WTC11 (cell line): Measurements from ENCODE around the gene SP3. TPM values are rescaled to one million over a fixed set of nuclear protein-coding genes. Genes with fewer than 3 reads are reported as not detected.

ENCODE experiments used
- ATAC-seq: fragments of 200-7000 bp; cut with Tn5 transposase; 2 replicates; pipeline ENCODE4 v1.10.0; 2021; ENCODE audit warnings: mild to moderate bottlenecking, moderate library complexity
- CTCF ChIA-PET: fragments of 300-600 bp; sonication (Branson Sonifier 250); formaldehyde crosslinking; loops from one replicate; lab custom pipeline; 2021; ENCODE audit warnings: antibody characterized with exemption; lab: Charles Lee
- POLR2A ChIA-PET: fragments of 350-600 bp; sonication (Branson Sonifier 250); formaldehyde crosslinking; loops from one replicate; lab custom pipeline; 2021; ENCODE audit warnings: antibody characterized with exemption; lab: Charles Lee
- DNase-seq: peaks from one replicate; pipeline ENCODE4 v3.0.0; 2021; ENCODE audit warnings: low spot score
- H3K27ac Mint-ChIP-seq: 2 replicates; pipeline ENCODE4 v1.8.0; 2021; ENCODE audit warnings: mixed read lengths
- H3K27me3 Mint-ChIP-seq: 2 replicates; pipeline ENCODE4 v1.8.0; 2021; ENCODE audit warnings: low read depth, mild to moderate bottlenecking, moderate library complexity, mixed read lengths
- H3K36me3 Mint-ChIP-seq: 2 replicates; pipeline ENCODE4 v1.8.0; 2021; ENCODE audit warnings: mixed read lengths
- H3K4me1 Mint-ChIP-seq: 2 replicates; pipeline ENCODE4 v1.8.0; 2022; ENCODE audit warnings: mixed read lengths
- H3K4me3 Mint-ChIP-seq: 2 replicates; pipeline ENCODE4 v1.8.0; 2021; ENCODE audit warnings: mild to moderate bottlenecking, moderate library complexity, mixed read lengths
- H3K9me3 Mint-ChIP-seq: 2 replicates; pipeline ENCODE4 v1.8.0; 2021; ENCODE audit warnings: mixed read lengths
- ATF1 ChIP-seq: sonication (generic); formaldehyde crosslinking; IDR thresholded peaks from 2 replicates; pipeline ENCODE4 v1.8.1; 2023; ENCODE audit warnings: mild to moderate bottlenecking, moderate library complexity, missing genetic modification reagents
- CDX4 ChIP-seq: fragments of 250-450 bp; sonication (Bioruptor Pico); IDR thresholded peaks from 2 replicates; pipeline ENCODE4 v1.9.0; 2021; ENCODE audit warnings: moderate library complexity, mild to moderate bottlenecking, inconsistent platforms, borderline replicate concordance
- E2F4 ChIP-seq: sonication (generic); formaldehyde crosslinking; IDR thresholded peaks from 2 replicates; pipeline ENCODE4 v1.8.1; 2022; ENCODE audit warnings: low read depth, mild to moderate bottlenecking, moderate library complexity, missing genetic modification reagents, borderline replicate concordance
- ELF4 ChIP-seq: sonication (generic); formaldehyde crosslinking; IDR thresholded peaks from 2 replicates; pipeline ENCODE4 v1.8.1; 2022; ENCODE audit warnings: low read depth, mild to moderate bottlenecking, moderate library complexity, missing genetic modification reagents
- EMX1 ChIP-seq: fragments of 250-450 bp; sonication (Bioruptor Pico); IDR thresholded peaks from 2 replicates; pipeline ENCODE4 v1.8.0; 2021; ENCODE audit warnings: mild to moderate bottlenecking
- GABPB1 ChIP-seq: sonication (generic); formaldehyde crosslinking; IDR thresholded peaks from 2 replicates; pipeline ENCODE4 v1.8.1; 2023; ENCODE audit warnings: mild to moderate bottlenecking, missing genetic modification reagents
- GTF2I ChIP-seq: fragments of 250-450 bp; sonication (Bioruptor Pico); conservative IDR thresholded peaks from 2 replicates; pipeline ENCODE4 v1.4.0; 2021; ENCODE audit warnings: mild to moderate bottlenecking
- MXD4 ChIP-seq: fragments of 250-450 bp; sonication (Bioruptor Pico); IDR thresholded peaks from 2 replicates; pipeline ENCODE4 v1.8.0; 2021; ENCODE audit warnings: mild to moderate bottlenecking, moderate library complexity, borderline replicate concordance
- OVOL2 ChIP-seq: fragments of 250-450 bp; sonication (Bioruptor Pico); IDR thresholded peaks from 2 replicates; pipeline ENCODE4 v1.9.0; 2021; ENCODE audit warnings: mild to moderate bottlenecking, borderline replicate concordance
- STAT6 ChIP-seq: sonication (generic); formaldehyde crosslinking; conservative IDR thresholded peaks from 2 replicates; pipeline ENCODE4 v1.8.1; 2023; ENCODE audit warnings: mild to moderate bottlenecking, low read depth, missing genetic modification reagents, moderate library complexity
- TCF7 ChIP-seq: sonication (generic); formaldehyde crosslinking; IDR thresholded peaks from 2 replicates; pipeline ENCODE4 v1.8.0; 2022; ENCODE audit warnings: mild to moderate bottlenecking, low read depth, missing genetic modification reagents, moderate library complexity
- ZBTB43 ChIP-seq: sonication (generic); formaldehyde crosslinking; IDR thresholded peaks from 2 replicates; pipeline ENCODE4 v1.8.1; 2023; ENCODE audit warnings: mild to moderate bottlenecking, missing genetic modification reagents
- ZMAT4 ChIP-seq: fragments of 250-450 bp; sonication (Bioruptor Pico); IDR thresholded peaks from 2 replicates; pipeline ENCODE4 v1.9.0; 2021; ENCODE audit warnings: mild to moderate bottlenecking
- ZNF396 ChIP-seq: fragments of 250-450 bp; sonication (Bioruptor Pico); IDR thresholded peaks from 2 replicates; pipeline ENCODE4 v1.8.0; 2021; ENCODE audit warnings: mild to moderate bottlenecking, moderate library complexity, borderline replicate concordance
- ZNF671 ChIP-seq: fragments of 250-450 bp; sonication (Bioruptor Pico); IDR thresholded peaks from 2 replicates; pipeline ENCODE4 v1.8.0; 2021; ENCODE audit warnings: mild to moderate bottlenecking
- total RNA-seq: library from RNA; stranded (reverse); gene quantifications from 3 replicates; pipeline ENCODE4 v1.2.3, GENCODE V29; 2021

The SP3 gene
- total RNA-seq, 1 experiment from 2014 or later, result 88.5 TPM

- ChIA-PET POLR2A (interaction anchor here (0.5 kb wide), 1 partner anchor 41 kb away, joined by 3 read pairs; no protein-coding TSS in a partner anchor), CTCF (no interaction called here)
Observed at GRCh38 chr2:174004905-174005605, 39.9 kb upstream of the SP3 start.

More at GRCh38 chr2:174004905-174005605, 39.9 kb upstream of the SP3 start:
- ATAC-seq (no peak), DNase-seq (no peak)
- TF ChIP-seq STAT6 (CRISPR knock-in tag) (no peak), ZBTB43 (CRISPR knock-in tag) (no peak), MXD4 (CRISPR knock-in tag) (no peak), ZNF396 (CRISPR knock-in tag) (no peak), CDX4 (CRISPR knock-in tag) (no peak), ELF4 (CRISPR knock-in tag) (no peak), TCF7 (CRISPR knock-in tag) (no peak), ZMAT4 (CRISPR knock-in tag) (no peak), ZNF671 (CRISPR knock-in tag) (no peak), ATF1 (CRISPR knock-in tag) (no peak), E2F4 (CRISPR knock-in tag) (no peak), GTF2I (CRISPR knock-in tag) (no peak), OVOL2 (no peak), EMX1 (no peak), GABPB1 (CRISPR knock-in tag) (no peak)
- no peak overlapping the region; the same call in 1 of the 2 replicates for H3K27ac Mint-ChIP-seq
- no peaks in the 10 kb centered on the region for H3K9me3 Mint-ChIP-seq
- H3K36me3 Mint-ChIP-seq, result no peaks in the 10 kb centered on the region
- H3K4me1 Mint-ChIP-seq, result peaks cover 7% of the 10 kb centered on the region
- no peaks in the 10 kb centered on the region for H3K27me3 Mint-ChIP-seq
- H3K4me3 Mint-ChIP-seq, result no peak overlapping the region
